Smooth muscle cell (in vitro differentiated cells): ENCODE data around the gene THAP4. TPM values are rescaled to one million over a fixed set of nuclear protein-coding genes. Genes with fewer than 3 reads are reported as not detected.

Experiments used
- DNase-seq: peaks from one replicate; lab custom pipeline; 2025; ENCODE audit not compliant: unreplicated experiment; lab: John Stamatoyannopoulos, UW
- H2AFZ ChIP-seq: fragments of 200-600 bp; sonication (generic); 2 replicates; pipeline ENCODE4 v1.6.0; 2016; ENCODE audit warnings: antibody characterized with exemption, low read depth, mild to moderate bottlenecking
- H3F3A ChIP-seq: fragments of 200-600 bp; sonication (generic); 2 replicates; pipeline ENCODE4 v1.6.0; 2017; ENCODE audit warnings: antibody characterized with exemption, low read depth
- H3K27ac ChIP-seq: fragments of 200-600 bp; sonication (generic); 2 replicates; pipeline ENCODE4 v1.5.1; 2016; ENCODE audit warnings: low read depth, mild to moderate bottlenecking
- H3K27me3 ChIP-seq: fragments of 200-600 bp; sonication (generic); 2 replicates; pipeline ENCODE4 v1.6.1; 2016; ENCODE audit warnings: low read depth, mild to moderate bottlenecking
- H3K36me3 ChIP-seq: fragments of 200-600 bp; sonication (generic); 2 replicates; pipeline ENCODE4 v1.5.1; 2016; ENCODE audit warnings: low read depth
- H3K4me1 ChIP-seq: fragments of 200-600 bp; sonication (generic); 2 replicates; pipeline ENCODE4 v1.5.1; 2016; ENCODE audit warnings: low read depth
- H3K4me2 ChIP-seq: fragments of 200-600 bp; sonication (generic); 2 replicates; pipeline ENCODE4 v1.6.0; 2016; ENCODE audit warnings: mild to moderate bottlenecking
- H3K4me3 ChIP-seq: fragments of 200-600 bp; sonication (generic); 2 replicates; pipeline ENCODE4 v1.5.1; 2016; ENCODE audit warnings: mild to moderate bottlenecking
- H3K79me2 ChIP-seq: fragments of 200-600 bp; sonication (generic); 2 replicates; pipeline ENCODE4 v1.6.0; 2016; ENCODE audit warnings: low read depth, mild to moderate bottlenecking
- H3K9ac ChIP-seq: fragments of 200-600 bp; sonication (generic); 2 replicates; pipeline ENCODE4 v1.6.0; 2016; ENCODE audit warnings: low read depth
- H3K9me3 ChIP-seq: fragments of 200-600 bp; sonication (generic); replicated peaks from 2 replicates; pipeline ENCODE4 v1.5.1; 2016; ENCODE audit warnings: low read depth
- H4K20me1 ChIP-seq: fragments of 200-600 bp; sonication (generic); 2 replicates; pipeline ENCODE4 v1.6.0; 2016; ENCODE audit warnings: low read depth
- CTCF ChIP-seq: fragments of 200-600 bp; sonication (generic); IDR thresholded peaks from 2 replicates; pipeline ENCODE4 v1.5.1; 2017; ENCODE audit warnings: borderline replicate concordance, mild to moderate bottlenecking, antibody characterized with exemption; ENCODE audit not compliant: insufficient read depth, poor library complexity, severe bottlenecking
- WGBS: methylation state at CpG from one replicate; pipeline ENCODE4 v1.1.7; 2016; ENCODE audit warnings: low lambda C conversion rate; 5-methylcytosine and 5-hydroxymethylcytosine counted together
- polyA plus RNA-seq: library from polyadenylated mRNA; unstranded; fragments of >200 nt; fragmentation: Nextera tagmentation; extraction: Ambion mirVana; gene quantifications from 2 replicates; pipeline ENCODE4 v1.2.1, GENCODE V29; 2016
- total RNA-seq: library from RNA; depleted of rRNA; stranded (reverse); fragments of >200 nt; gene quantifications from 2 replicates; pipeline ENCODE4 v1.2.3, GENCODE V29; 2014

The THAP4 gene
- total and polyA plus RNA-seq, 2 experiments from 2014 or later = 23.1 to 38.8 TPM

GRCh38 chr2:241555711-241556110, 81.2 kb downstream of the THAP4 start:
- 72% methylated on average over 3 of the region's 3 CpGs for WGBS
- no peak for TF ChIP-seq CTCF
- no peak for DNase-seq

GRCh38 chr2:241554610-241555322, 82.2 kb downstream of the THAP4 start:
- Histone ChIP-seq H3F3A (peaks cover 2% of the 10 kb centered on the region), H4K20me1 (peaks cover 4% of the 10 kb centered on the region), H3K9me3 (no peaks in the 10 kb centered on the region), H3K27ac (no peak overlapping the region), H3K4me2 (no peak overlapping the region), H3K4me3 (no peak overlapping the region), H3K9ac (no peak overlapping the region), H3K79me2 (peaks cover 8% of the 10 kb centered on the region), H2AFZ (no peak overlapping the region), H3K36me3 (no peaks in the 10 kb centered on the region), H3K4me1 (peaks cover 5% of the 10 kb centered on the region), H3K27me3 (no peaks in the 10 kb centered on the region)
- TF ChIP-seq CTCF = no peak
- 97% methylated on average over 7 of the region's 7 CpGs for WGBS
- DNase-seq = no peak

More at GRCh38 chr2:241555711-241556110, 81.2 kb downstream of the THAP4 start:
- Histone ChIP-seq H3F3A (peaks cover 7% of the 10 kb centered on the region), H3K79me2 (peaks cover 15% of the 10 kb centered on the region), H2AFZ (no peak overlapping the region), H4K20me1 (peaks cover 14% of the 10 kb centered on the region), H3K27me3 (no peaks in the 10 kb centered on the region), H3K4me3 (no peak overlapping the region), H3K27ac (no peak overlapping the region), H3K9ac (no peak overlapping the region), H3K9me3 (no peaks in the 10 kb centered on the region), H3K36me3 (no peaks in the 10 kb centered on the region), H3K4me1 (peaks cover 14% of the 10 kb centered on the region), H3K4me2 (no peak overlapping the region)

DNA sequence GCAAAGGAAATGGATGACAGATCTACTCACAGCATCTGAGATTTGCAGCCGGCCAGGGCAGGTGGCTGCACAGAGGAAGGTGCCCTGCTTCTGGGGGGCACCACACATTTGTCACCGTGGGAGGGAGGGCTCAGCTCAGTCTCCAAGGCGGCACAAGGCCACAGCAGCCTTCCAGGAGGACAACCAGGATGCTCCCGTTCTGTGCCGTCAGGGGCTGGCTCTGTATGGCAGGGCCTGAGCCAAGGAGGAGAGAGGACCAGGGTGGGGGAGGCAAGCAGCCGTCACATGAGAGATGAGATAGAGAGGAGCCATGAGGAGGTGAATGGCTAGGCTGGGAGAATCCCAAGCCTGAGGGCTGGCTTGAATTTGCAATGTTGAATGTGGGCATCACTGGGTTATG, 83.0 kb downstream of the THAP4 start:
- Histone ChIP-seq H3K9me3 (no peaks in the 10 kb centered on the region), H3K4me2 (no peak overlapping the region), H3F3A (peaks cover under 1% of the 10 kb centered on the region), H3K9ac (no peak overlapping the region), H2AFZ (no peak overlapping the region), H3K36me3 (no peaks in the 10 kb centered on the region), H3K27ac (no peak overlapping the region), H3K4me1 (no peaks in the 10 kb centered on the region), H3K4me3 (no peak overlapping the region), H3K27me3 (no peaks in the 10 kb centered on the region), H3K79me2 (no peaks in the 10 kb centered on the region), H4K20me1 (no peaks in the 10 kb centered on the region)
- no peak for TF ChIP-seq CTCF
- no peak for DNase-seq
- WGBS = 97% methylated on average over 6 of the region's 6 CpGs

DNA sequence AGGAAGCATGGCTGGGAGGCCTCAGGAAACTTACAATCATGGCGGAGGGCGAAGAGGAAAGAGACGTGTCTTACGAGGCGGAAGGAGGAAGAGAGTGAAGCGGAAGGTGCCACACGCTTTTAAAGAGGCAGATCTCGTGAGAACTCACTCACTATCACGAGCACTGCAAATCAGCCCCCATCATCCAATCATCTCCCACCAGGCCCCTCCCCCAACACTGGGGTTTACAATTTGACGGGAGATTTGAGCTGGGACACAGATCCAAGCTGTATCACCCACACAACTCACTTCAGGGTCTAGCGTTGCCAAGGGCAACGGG, 83.5 kb downstream of the THAP4 start:
- no peaks in the 10 kb centered on the region for H4K20me1 ChIP-seq
- H3F3A ChIP-seq = peaks cover 4% of the 10 kb centered on the region
- H3K9me3 ChIP-seq = no peaks in the 10 kb centered on the region
- no peak for DNase-seq
- WGBS = 89% methylated on average over 12 of the region's 12 CpGs
- no peaks in the 10 kb centered on the region for H3K4me1 ChIP-seq
- H3K36me3 ChIP-seq = no peaks in the 10 kb centered on the region
- H3K27ac ChIP-seq = no peak overlapping the region
- H3K27me3 ChIP-seq = no peaks in the 10 kb centered on the region
- H3K9ac ChIP-seq = no peak overlapping the region
- no peak overlapping the region for H3K4me2 ChIP-seq
- H2AFZ ChIP-seq = no peak overlapping the region
- no peak for TF ChIP-seq CTCF
- no peak overlapping the region for H3K4me3 ChIP-seq
- H3K79me2 ChIP-seq = no peaks in the 10 kb centered on the region
